GM12891 (cell line): ENCODE results near the gene PTPRCAP.
A peak's percentile ranks its signal among the peaks of the same experiment; 100 is the strongest.

ENCODE experiments used
- POLR2A ChIP-seq: IDR thresholded peaks from 2 replicates; pipeline ENCODE4 v1.6.1; 2011; ENCODE audit warnings: low read depth, low read length, control low read depth
- POLR2AphosphoS5 ChIP-seq: IDR thresholded peaks from 2 replicates; pipeline ENCODE4 v1.6.1; 2011; ENCODE audit warnings: low read depth, low read length, control low read depth
- POU2F2 ChIP-seq: IDR thresholded peaks from 2 replicates; pipeline ENCODE4 v1.6.1; 2011; ENCODE audit warnings: low read depth, mild to moderate bottlenecking, control low read depth, low read length, moderate library complexity
- SPI1 ChIP-seq: IDR thresholded peaks from 2 replicates; pipeline ENCODE4 v1.6.1; 2011; ENCODE audit warnings: low read depth, low read length, control low read depth
- TAF1 ChIP-seq: IDR thresholded peaks from 2 replicates; pipeline ENCODE4 v1.6.1; 2011; ENCODE audit warnings: low read depth, low read length, control low read depth

- TF ChIP-seq POLR2AphosphoS5 (no peak), POLR2A (peak; percentile 49; the same call in 1 of the 2 replicates), TAF1 (peak; percentile 81; the same call in 1 of the 2 replicates), POU2F2 (no peak), SPI1 (no peak)
Observed at GRCh38 chr11:67482827-67483798, 45.6 kb upstream of the PTPRCAP start, which contains the start of gene AIP.
